HuH-7 (cell line): ENCODE measurements around the gene RFLNA.
"Not testable (repeated sequence)": the region's sequence is repeated elsewhere in the genome, so short reads cannot be mapped to it uniquely, and the experiment has no call there.

Experiments used
- DNase-seq: peaks from one replicate; pipeline ENCODE4 v3.0.0; 2011; ENCODE audit warnings: low spot score

Gene RFLNA

GRCh38 chr12:124283326-124283725 lies 11.6 kb upstream of the RFLNA start:
- DNase-seq = no peak

DNA sequence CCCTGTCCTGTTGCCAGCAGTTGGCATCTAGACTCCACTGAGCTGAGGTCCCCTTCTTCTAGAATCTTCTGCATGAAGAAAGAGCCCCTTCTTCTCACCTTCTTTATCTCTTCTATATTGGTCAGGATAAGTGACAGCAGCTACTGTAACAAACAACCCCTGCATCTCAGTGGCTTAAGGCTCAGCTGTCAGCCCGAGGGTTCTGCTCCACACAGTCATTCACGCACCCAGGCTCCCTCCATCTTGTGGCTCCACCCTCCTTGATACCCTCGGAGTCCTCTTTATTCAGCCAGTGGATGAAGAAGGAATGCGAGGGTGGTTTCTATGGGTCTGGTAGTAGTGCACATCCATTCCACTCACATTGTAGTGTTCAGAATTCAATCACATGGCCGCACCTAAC lies 10.5 kb upstream of the RFLNA start:
- no peak for DNase-seq

DNA sequence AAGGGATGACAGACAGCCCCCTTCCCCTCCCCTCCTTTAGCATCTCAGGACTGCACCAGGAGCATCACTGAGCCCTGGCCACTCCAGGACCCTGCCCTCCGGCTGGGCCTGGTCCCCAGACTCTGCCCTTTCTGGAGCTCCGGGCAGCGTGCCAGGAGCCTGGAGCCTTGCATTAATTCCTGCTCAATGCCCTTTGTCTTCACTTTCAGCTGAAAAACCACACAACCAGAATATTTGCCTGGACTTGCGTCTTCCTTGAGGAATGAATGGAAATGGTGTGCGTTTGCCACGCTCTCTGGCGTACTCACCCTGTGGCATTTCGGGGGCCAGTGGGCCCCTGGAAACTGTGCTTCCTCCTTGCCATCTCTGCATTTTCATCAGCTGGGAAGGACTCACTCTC lies 8.5 kb upstream of the RFLNA start:
- no peak for DNase-seq

DNA sequence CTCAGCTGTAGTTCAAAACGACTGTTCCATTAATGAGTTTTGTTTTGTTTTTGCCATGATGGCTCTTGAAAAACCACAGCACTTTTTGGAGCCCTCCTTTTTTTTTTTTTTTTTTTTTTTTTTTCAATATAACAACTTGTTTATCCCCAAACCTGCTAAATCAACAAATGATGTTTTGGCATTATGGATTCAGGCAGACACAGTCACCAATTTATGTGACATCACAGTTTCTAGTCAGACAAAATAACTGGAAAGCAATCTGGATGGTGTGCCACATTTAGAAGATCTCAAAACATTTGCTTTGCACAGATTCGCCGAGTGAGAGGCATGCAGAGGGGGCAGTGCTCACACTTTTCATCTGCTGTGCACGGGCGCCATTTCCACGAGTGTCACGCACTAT lies 7.9 kb upstream of the RFLNA start:
- DNase-seq = no peak

DNA sequence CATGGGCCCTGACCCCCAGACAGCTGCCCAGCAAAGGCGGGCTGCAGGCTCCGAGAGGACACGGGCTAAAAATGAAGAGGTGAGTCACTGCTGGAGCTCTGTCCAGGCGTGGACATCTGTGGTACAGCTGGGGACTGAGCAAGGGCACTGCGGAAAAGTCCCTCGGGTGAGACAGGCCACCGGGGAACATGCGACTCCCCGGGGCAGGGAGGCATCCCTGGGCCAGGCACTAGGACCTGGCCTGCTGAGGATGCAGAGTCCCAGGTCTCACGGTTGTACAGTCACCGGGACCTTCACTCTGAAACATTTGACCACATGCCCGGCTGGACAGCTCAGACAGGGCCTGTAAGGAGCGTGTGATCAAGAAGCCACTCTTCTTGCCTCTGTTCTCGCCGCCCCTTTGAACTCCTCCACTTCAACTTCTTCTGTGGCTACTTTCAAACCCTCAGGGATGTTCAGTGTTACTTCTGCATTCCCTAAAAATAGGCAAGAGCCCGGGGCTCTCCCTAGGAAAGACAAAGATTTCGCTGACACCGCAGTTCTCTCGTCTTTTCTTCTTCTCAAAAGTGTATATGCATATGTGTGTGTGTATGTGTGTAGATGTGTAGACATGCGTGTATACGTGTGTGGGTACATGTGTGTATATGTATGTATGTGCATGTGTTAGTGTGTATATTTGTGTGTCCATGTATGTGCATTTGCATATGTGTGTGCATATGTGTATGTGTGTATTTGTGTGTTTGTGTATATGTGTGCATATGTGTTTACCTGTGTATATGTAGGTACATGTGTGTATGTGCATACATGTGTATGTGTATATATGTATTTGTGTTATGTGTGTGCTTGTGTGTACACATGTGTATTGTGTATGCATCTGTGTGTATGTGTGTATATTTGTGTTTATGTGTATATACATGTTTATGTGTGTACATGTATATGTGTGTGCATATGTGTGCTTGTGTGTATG lies 5.0 kb upstream of the RFLNA start:
- no peak for DNase-seq

DNA sequence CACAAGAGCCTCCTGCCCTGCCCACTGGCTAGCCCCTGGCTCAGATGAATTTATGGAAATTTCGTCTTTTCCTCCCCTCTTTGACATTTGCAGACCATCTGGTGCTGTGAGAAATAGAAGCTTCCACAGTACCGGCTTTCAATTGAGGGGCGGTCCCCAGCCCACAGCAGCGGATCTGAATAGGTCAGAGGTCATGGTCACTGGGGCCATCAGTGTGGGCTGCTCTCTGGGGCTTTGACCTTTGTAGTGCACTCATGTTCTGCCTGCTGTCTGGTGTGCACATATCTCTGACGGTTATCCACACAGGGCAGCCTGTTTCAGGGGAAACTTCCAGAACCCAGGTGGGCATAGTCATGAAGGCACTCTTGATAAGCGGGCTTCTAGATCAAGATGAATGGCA lies 2.5 kb upstream of the RFLNA start:
- no peak for DNase-seq

- DNase-seq = no peak
Measured at GRCh38 chr12:124293286-124294003, 1.4 kb upstream of the RFLNA start.

DNA sequence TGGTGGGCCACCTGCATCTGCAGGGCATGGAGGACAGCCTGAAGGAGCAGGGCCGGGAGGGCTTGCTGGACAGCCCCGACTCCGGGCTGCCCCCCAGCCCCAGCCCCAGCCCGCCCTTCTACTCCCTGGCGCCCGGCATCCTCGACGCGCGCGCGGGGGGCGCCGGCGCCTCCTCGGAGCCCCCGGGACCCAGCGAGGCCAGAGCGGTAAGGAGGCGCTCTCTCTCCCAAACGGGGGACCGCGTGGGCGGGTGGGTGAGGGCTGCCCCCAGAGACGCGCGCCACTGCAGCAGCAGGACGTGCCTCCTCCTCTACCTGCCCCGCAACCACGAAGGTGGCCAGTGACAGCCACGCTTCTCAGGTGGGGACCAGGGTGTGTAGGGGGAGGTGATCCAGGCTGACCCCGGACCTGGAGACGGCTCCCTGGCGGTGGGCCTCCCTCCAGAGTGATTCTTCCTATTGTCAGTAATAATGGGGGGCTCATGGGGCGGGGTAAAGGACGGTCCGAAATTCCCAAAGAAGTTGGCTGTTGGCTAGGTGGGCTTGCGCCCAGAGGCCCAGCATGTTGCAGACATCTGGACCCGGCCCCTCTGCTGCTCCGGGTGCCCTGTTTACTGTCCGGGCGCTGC lies 652 bp downstream of the RFLNA start:
- DNase-seq = no peak

DNA sequence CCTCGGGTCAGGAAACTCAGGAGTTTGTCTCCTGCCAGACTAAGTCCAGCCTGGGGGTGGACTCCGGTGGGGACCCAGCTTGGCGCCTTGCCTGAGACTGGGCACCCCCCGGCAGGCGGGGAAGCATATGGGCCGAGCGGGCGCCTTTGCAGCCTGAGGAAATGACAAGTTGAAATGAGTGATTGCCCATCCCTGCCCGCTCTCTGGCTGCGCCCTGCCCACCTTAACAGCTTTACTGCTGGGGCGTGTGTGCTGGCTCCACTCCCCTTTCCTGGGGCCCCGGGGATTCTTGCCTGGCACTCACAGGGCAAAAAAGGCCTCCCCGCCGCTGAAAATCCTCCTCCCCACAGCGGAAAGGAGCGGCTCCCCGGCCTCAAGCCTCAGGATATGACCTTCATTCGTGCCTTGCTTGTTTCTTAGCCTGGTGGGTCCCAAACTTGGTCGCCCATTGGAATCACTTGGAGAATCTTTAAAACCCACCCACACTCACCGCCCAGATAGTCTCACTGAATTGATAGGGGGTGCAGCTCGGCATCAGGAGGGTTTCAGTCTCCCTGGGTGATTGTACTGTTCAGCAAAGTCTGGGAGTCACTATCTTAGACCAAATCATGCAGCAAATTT lies 1.5 kb downstream of the RFLNA start:
- DNase-seq = peak; percentile 46

DNA sequence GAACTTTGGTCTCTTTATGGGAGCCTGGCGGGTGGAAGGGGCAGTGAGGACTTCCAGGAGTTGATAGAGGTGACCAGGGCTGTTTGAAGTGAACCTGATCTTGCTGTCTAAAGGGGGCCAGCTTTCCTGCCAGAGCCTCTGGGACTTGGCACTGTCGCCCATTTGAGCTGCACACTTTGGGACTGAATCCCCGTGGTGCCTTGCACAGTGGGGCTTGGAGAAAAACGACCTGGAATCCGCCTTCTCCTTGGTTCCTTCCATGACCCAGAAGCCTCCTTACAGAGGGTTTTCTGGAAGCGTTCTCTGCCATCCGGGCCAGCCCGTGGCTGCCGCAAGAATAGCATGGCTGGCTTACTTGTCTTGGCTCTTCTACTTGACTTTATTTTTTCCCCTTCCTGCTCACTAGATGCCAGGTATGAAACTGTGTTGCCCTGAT lies 2.0 kb downstream of the RFLNA start:
- DNase-seq = peak; percentile 78

DNA sequence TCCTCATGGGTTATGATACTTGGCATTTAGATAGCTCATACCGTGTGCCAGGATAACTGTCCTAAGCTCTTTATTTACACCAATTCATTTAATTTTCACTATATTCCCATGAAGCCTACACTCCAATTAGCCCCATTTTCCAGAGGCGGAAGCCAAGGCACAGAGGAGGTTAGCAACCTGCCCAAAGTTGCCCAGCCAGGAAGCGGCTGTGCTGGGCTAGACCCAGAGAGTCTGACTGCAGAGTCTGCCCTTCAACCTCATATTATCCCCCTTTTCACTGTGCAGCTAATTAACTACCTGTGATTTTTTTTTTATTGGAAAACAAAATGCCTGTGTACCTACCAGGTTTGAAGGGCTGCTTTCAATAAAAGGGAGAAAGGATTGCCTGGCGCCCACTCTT lies 2.5 kb downstream of the RFLNA start:
- no peak for DNase-seq

- no peak for DNase-seq
Measured at GRCh38 chr12:124297856-124298255, 3.0 kb downstream of the RFLNA start.

GRCh38 chr12:124298685-124299410 lies 4.0 kb downstream of the RFLNA start:
- no peak for DNase-seq

- no peak for DNase-seq
Measured at GRCh38 chr12:124299628-124300388, 4.9 kb downstream of the RFLNA start.

- DNase-seq = not testable (repeated sequence)
Measured at GRCh38 chr12:124300657-124301056, 5.8 kb downstream of the RFLNA start.

GRCh38 chr12:124301084-124301654 lies 6.3 kb downstream of the RFLNA start:
- no peak for DNase-seq

- no peak for DNase-seq
Measured at GRCh38 chr12:124302241-124302806, 7.4 kb downstream of the RFLNA start.

DNA sequence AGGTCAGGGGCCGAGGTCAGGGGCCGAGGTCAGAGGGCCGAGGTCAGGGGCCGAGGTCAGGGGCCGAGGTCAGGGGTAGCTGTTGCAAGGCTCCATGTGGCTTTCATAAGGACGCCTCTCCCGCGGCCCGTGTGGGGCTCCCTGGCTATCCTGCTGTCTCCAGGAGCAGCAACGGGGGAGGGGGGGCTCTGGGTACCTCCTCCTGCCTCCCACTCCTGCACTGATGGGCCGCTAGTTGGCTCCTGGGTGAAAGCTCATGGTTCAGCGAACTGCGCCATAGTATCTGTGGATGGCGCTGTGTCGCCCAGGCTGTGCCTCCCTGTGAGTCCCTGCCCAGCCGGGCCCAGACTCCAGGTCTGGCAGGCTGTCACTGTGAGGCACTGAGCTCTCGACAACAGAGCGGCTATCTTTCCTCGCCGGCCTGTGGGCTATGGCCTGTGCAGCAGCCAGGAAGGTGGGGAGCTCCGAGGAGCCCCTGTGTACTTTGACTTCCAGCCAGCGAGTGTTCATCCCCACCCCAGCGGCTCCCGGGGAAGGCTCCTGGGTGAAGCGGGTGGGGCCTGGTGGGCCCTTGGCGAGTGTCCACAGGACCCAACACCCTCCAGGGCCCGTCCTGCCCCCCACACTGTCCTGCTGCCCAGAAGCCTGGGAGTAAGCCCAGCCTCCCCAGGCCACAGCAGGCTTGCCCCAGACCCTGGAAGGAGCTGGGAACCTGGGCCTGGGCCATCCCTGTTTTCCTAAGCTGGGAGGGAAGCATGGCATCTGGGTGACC lies 8.1 kb downstream of the RFLNA start:
- DNase-seq = no peak

GRCh38 chr12:124303579-124304313 lies 8.9 kb downstream of the RFLNA start:
- DNase-seq = no peak
